ENCODE data around the gene ADCY5. TPM values are rescaled to one million over a fixed set of nuclear protein-coding genes. Genes with fewer than 3 reads are reported as not detected.

Gene ADCY5
- polyA plus RNA-seq, 4 donors: 7.2 to 11.1 (median 9.9) TPM

- no peak for DNase-seq (ENCODE audit: low read depth in 4 of 4, low spot score in 3 of 4)
Measured at GRCh38 chr3:123431007-123431657, 17.8 kb downstream of the ADCY5 start.

GRCh38 chr3:123430266-123430665 lies 18.6 kb downstream of the ADCY5 start:
- DNase-seq (ENCODE audit: low read depth in 4 of 4, low spot score in 3 of 4): no peak

- DNase-seq (ENCODE audit: low read depth in 4 of 4, low spot score in 3 of 4): no peak
Measured at GRCh38 chr3:123429362-123430125, 19.3 kb downstream of the ADCY5 start.

- DNase-seq (ENCODE audit: low read depth in 4 of 4, low spot score in 3 of 4): no peak
Measured at GRCh38 chr3:123424999-123425712, 23.7 kb downstream of the ADCY5 start.

GRCh38 chr3:123424321-123424998 lies 24.4 kb downstream of the ADCY5 start:
- no peak for DNase-seq (ENCODE audit: low read depth in 4 of 4, low spot score in 3 of 4)

GRCh38 chr3:123423806-123424205 lies 25.1 kb downstream of the ADCY5 start:
- DNase-seq (ENCODE audit: low read depth in 4 of 4, low spot score in 3 of 4): no peak

- DNase-seq (ENCODE audit: low read depth in 4 of 4, low spot score in 3 of 4): no peak
Measured at GRCh38 chr3:123423031-123423430, 25.9 kb downstream of the ADCY5 start.

- no peak for DNase-seq (ENCODE audit: low read depth in 4 of 4, low spot score in 3 of 4)
Measured at GRCh38 chr3:123422457-123422856, 26.4 kb downstream of the ADCY5 start.

GRCh38 chr3:123421353-123422174 lies 27.3 kb downstream of the ADCY5 start:
- no peak for DNase-seq (ENCODE audit: low read depth in 4 of 4, low spot score in 3 of 4)

- no peak for DNase-seq (ENCODE audit: low read depth in 4 of 4, low spot score in 3 of 4)
Measured at GRCh38 chr3:123420416-123420968, 28.4 kb downstream of the ADCY5 start.

GRCh38 chr3:123419850-123420297 lies 29.0 kb downstream of the ADCY5 start:
- no peak for DNase-seq (ENCODE audit: low read depth in 4 of 4, low spot score in 3 of 4)

- no peak for DNase-seq (ENCODE audit: low read depth in 4 of 4, low spot score in 3 of 4)
Measured at GRCh38 chr3:123419181-123419849, 29.6 kb downstream of the ADCY5 start.

- no peak for DNase-seq (ENCODE audit: low read depth in 4 of 4, low spot score in 3 of 4)
Measured at GRCh38 chr3:123416647-123417046, 32.2 kb downstream of the ADCY5 start.

GRCh38 chr3:123416173-123416572 lies 32.7 kb downstream of the ADCY5 start:
- no peak for DNase-seq (ENCODE audit: low read depth in 4 of 4, low spot score in 3 of 4)

GRCh38 chr3:123414973-123415775 lies 33.7 kb downstream of the ADCY5 start:
- DNase-seq (ENCODE audit: low read depth in 4 of 4, low spot score in 3 of 4): no peak

GRCh38 chr3:123412811-123413604 lies 35.9 kb downstream of the ADCY5 start:
- no peak for DNase-seq (ENCODE audit: low read depth in 4 of 4, low spot score in 3 of 4)

GRCh38 chr3:123412076-123412475 lies 36.8 kb downstream of the ADCY5 start:
- no peak for DNase-seq (ENCODE audit: low read depth in 4 of 4, low spot score in 3 of 4)

Measured in left renal pelvis (tissue), 4 donors.